Loucy (cell line): ENCODE measurements around the gene TMPRSS7.

Source experiments
- H2AFZ ChIP-seq: fragments of 200-600 bp; sonication (generic); 2 replicates; pipeline ENCODE4 v1.6.0; 2016; ENCODE audit warnings: antibody characterized with exemption, mild to moderate bottlenecking, low read length, moderate library complexity
- H3F3A ChIP-seq: fragments of 200-600 bp; 2 replicates; pipeline ENCODE4 v1.6.0; 2016; ENCODE audit warnings: antibody characterized with exemption, low read depth, mild to moderate bottlenecking
- H3K27me3 ChIP-seq: fragments of 200-600 bp; sonication (generic); 2 replicates; pipeline ENCODE4 v1.6.1; 2014; ENCODE audit warnings: low read length, mild to moderate bottlenecking; ENCODE audit not compliant: insufficient read depth, poor library complexity, severe bottlenecking
- H3K36me3 ChIP-seq: fragments of 200-600 bp; sonication (generic); 2 replicates; pipeline ENCODE4 v1.6.1; 2016; ENCODE audit warnings: low read length; ENCODE audit not compliant: insufficient read depth
- H3K4me1 ChIP-seq: fragments of 200-600 bp; sonication (generic); 2 replicates; pipeline ENCODE4 v1.5.1; 2014; ENCODE audit warnings: low read length, mild to moderate bottlenecking; ENCODE audit not compliant: insufficient read depth, poor library complexity, severe bottlenecking
- H3K4me2 ChIP-seq: fragments of 200-600 bp; sonication (generic); 2 replicates; pipeline ENCODE4 v1.6.0; 2014; ENCODE audit warnings: antibody characterized with exemption, low read length, low read depth, mild to moderate bottlenecking; ENCODE audit not compliant: poor library complexity, severe bottlenecking
- H3K4me3 ChIP-seq: fragments of 200-600 bp; sonication (generic); 2 replicates; pipeline ENCODE4 v1.5.1; 2014; ENCODE audit warnings: low read length, mild to moderate bottlenecking, mixed read lengths; ENCODE audit not compliant: poor library complexity, severe bottlenecking
- H3K79me2 ChIP-seq: fragments of 200-600 bp; sonication (generic); 2 replicates; pipeline ENCODE4 v1.6.1; 2014; ENCODE audit warnings: low read length; ENCODE audit not compliant: insufficient read depth
- H3K9ac ChIP-seq: fragments of 200-600 bp; sonication (generic); 2 replicates; pipeline ENCODE4 v1.6.0; 2014; ENCODE audit warnings: mild to moderate bottlenecking, low read depth, low read length, moderate library complexity; ENCODE audit not compliant: poor library complexity, severe bottlenecking
- H3K9me2 ChIP-seq: fragments of 200-600 bp; sonication (generic); replicated peaks from 2 replicates; pipeline ENCODE4 v1.6.1; 2016; ENCODE audit warnings: low read depth, low read length, mixed read lengths
- H3K9me3 ChIP-seq: fragments of 200-600 bp; sonication (generic); 2 replicates; pipeline ENCODE4 v1.6.1; 2014; ENCODE audit warnings: mild to moderate bottlenecking, antibody characterized with exemption, low read length, low read depth; ENCODE audit not compliant: insufficient read depth
- H4K20me1 ChIP-seq: fragments of 200-600 bp; sonication (generic); 2 replicates; pipeline ENCODE4 v1.6.0; 2014; ENCODE audit warnings: antibody characterized with exemption, low read length, mild to moderate bottlenecking; ENCODE audit not compliant: insufficient read depth, poor library complexity, severe bottlenecking
- EZH2phosphoT487 ChIP-seq: fragments of 200-600 bp; IDR thresholded peaks from 2 replicates; pipeline ENCODE4 v1.6.1; 2018; ENCODE audit warnings: antibody characterized with exemption, mild to moderate bottlenecking, moderate library complexity, borderline replicate concordance
- TF ChIP-seq, protein P1 (sequence below): fragments of 200-600 bp; sonication (generic); conservative IDR thresholded peaks from 2 replicates; pipeline ENCODE4 v1.5.1; 2014; ENCODE audit warnings: mild to moderate bottlenecking, antibody characterized with exemption, low read length

Gene TMPRSS7

DNA sequence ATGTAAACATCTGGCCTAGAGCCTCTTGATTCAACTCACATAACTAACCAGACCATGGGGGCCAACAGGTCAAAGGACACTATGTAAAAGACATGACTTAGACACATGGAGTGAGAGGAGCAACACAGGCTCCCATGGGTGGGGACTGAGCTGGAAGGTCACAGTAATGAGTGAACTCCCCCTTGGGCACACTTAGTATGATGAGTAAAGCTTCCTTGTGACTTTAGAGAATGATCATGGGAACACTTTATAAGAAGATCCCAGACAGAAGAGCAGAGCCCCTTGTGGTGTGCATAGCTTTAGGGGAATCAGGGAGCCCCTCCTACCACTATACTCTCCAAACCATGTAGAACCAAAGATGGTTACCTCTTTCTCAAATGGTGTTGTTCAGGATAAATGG lies 88.3 kb downstream of the TMPRSS7 start:
- H3K4me3 ChIP-seq = no peak overlapping the region
- H3K4me1 ChIP-seq = peaks cover 75% of the 10 kb centered on the region
- H3K9ac ChIP-seq = no peak overlapping the region
- no peaks in the 10 kb centered on the region for H3K27me3 ChIP-seq
- no peaks in the 10 kb centered on the region for H3F3A ChIP-seq
- no peaks in the 10 kb centered on the region for H3K9me2 ChIP-seq
- no peak overlapping the region for H3K4me2 ChIP-seq
- H2AFZ ChIP-seq = no peak overlapping the region
- no peaks in the 10 kb centered on the region for H3K9me3 ChIP-seq
- no peaks in the 10 kb centered on the region for H3K79me2 ChIP-seq
- no peaks in the 10 kb centered on the region for H3K36me3 ChIP-seq
- TF ChIP-seq EZH2phosphoT487 = no peak
- TF ChIP-seq, protein P1, sequence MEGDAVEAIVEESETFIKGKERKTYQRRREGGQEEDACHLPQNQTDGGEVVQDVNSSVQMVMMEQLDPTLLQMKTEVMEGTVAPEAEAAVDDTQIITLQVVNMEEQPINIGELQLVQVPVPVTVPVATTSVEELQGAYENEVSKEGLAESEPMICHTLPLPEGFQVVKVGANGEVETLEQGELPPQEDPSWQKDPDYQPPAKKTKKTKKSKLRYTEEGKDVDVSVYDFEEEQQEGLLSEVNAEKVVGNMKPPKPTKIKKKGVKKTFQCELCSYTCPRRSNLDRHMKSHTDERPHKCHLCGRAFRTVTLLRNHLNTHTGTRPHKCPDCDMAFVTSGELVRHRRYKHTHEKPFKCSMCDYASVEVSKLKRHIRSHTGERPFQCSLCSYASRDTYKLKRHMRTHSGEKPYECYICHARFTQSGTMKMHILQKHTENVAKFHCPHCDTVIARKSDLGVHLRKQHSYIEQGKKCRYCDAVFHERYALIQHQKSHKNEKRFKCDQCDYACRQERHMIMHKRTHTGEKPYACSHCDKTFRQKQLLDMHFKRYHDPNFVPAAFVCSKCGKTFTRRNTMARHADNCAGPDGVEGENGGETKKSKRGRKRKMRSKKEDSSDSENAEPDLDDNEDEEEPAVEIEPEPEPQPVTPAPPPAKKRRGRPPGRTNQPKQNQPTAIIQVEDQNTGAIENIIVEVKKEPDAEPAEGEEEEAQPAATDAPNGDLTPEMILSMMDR = no peak
- H4K20me1 ChIP-seq = no peaks in the 10 kb centered on the region

DNA sequence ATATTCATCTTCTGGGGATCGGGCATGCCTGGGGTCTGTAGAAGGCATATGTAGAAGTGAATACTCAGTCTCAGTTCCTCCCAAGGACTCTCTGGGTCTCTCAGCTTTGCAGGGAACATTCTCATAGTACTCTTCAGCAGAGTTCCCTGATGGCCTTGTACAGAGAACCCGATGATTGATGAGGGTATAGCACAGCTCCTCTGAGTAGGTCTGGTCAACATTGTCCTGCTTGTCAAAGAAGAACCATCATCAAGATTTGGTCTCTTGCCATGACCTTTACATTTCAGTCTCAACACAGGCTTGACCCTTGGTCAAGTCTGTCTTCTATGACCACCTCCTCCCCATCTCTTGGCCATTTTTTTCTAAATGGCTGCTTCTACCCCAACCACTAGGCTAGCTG lies 89.0 kb downstream of the TMPRSS7 start:
- Histone ChIP-seq H3K9me3 (no peaks in the 10 kb centered on the region), H3K79me2 (no peaks in the 10 kb centered on the region), H3K4me1 (peaks cover 75% of the 10 kb centered on the region), H2AFZ (no peak overlapping the region), H3F3A (no peaks in the 10 kb centered on the region), H3K4me2 (no peak overlapping the region), H3K9me2 (no peaks in the 10 kb centered on the region), H3K4me3 (no peak overlapping the region), H3K36me3 (no peaks in the 10 kb centered on the region), H3K9ac (no peak overlapping the region), H4K20me1 (no peaks in the 10 kb centered on the region), H3K27me3 (no peaks in the 10 kb centered on the region)
- no peak for TF ChIP-seq EZH2phosphoT487
- TF ChIP-seq, protein P1 = no peak

DNA sequence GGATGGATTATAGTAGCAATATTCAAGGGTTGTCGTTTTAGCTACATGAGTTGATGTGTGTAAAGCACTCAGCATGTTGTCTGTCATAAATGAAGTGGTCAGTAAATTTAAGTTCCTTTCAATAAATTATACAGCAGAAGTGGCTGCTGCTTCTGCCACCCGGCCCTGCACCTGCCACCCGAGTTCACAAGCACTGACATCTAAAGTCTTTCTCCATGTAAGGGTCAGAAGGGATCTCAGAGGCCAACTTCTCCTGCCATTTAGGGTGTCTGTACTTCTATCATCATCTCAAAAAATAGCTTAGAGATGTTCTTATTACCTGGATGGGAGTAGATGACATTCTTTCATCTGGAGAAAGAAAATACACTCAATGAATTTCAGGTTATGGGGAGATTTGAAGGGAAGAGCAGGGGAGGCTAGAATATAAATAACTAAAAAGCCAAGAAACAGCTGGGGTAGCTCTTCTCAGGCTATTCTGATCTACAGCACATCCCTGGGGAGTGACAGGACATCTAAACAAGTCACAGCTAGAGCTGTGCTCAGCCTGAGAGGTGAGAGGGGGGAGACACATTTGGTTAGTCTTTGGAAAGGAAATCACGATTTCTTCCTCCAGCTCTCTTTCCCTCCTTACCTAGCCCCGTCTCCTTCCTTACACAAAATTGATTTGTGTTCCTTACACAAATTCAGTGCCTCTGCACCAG lies 90.5 kb downstream of the TMPRSS7 start:
- H4K20me1 ChIP-seq = no peaks in the 10 kb centered on the region
- no peaks in the 10 kb centered on the region for H3F3A ChIP-seq
- H2AFZ ChIP-seq = no peak overlapping the region
- no peaks in the 10 kb centered on the region for H3K27me3 ChIP-seq
- no peak for TF ChIP-seq EZH2phosphoT487
- TF ChIP-seq, protein P1 = no peak
- no peaks in the 10 kb centered on the region for H3K9me3 ChIP-seq
- H3K4me2 ChIP-seq = no peak overlapping the region
- no peaks in the 10 kb centered on the region for H3K9me2 ChIP-seq
- H3K9ac ChIP-seq = peak overlapping the region; percentile 6
- H3K4me3 ChIP-seq = no peak overlapping the region
- H3K4me1 ChIP-seq = peaks cover 75% of the 10 kb centered on the region
- no peaks in the 10 kb centered on the region for H3K79me2 ChIP-seq
- no peaks in the 10 kb centered on the region for H3K36me3 ChIP-seq
